ENCODE results near the gene ITPRIP. TPM values are rescaled to one million over a fixed set of nuclear protein-coding genes. Genes with fewer than 3 reads are reported as not detected.
A peak's percentile ranks its signal among the peaks of the same experiment; 100 is the strongest.

Gene ITPRIP
- total and polyA plus RNA-seq, 2 experiments from 2014 or later = 5.9 to 9.0 TPM

GRCh38 chr10:104303594-104304355 is 34.5 kb downstream of the ITPRIP start:
- Histone ChIP-seq H3K4me3 (no peak overlapping the region), H3K9me2 (replicated peaks; ENCODE audit: insufficient read depth) (no peaks in the 10 kb centered on the region), H3K27ac (no peak overlapping the region), H3K27me3 (no peaks in the 10 kb centered on the region), H3K4me1 (ENCODE audit: insufficient read depth) (peaks cover 12% of the 10 kb centered on the region), H3K79me2 (no peaks in the 10 kb centered on the region), H3K9me3 (ENCODE audit: low read depth) (no peaks in the 10 kb centered on the region), H3K36me3 (replicated peaks; ENCODE audit: insufficient read depth, low read depth) (no peaks in the 10 kb centered on the region), H4K20me1 (ENCODE audit: insufficient read depth, poor library complexity, severe bottlenecking) (no peaks in the 10 kb centered on the region), H3K4me2 (no peak overlapping the region), H2AFZ (no peak overlapping the region)
- TF ChIP-seq, protein P1, sequence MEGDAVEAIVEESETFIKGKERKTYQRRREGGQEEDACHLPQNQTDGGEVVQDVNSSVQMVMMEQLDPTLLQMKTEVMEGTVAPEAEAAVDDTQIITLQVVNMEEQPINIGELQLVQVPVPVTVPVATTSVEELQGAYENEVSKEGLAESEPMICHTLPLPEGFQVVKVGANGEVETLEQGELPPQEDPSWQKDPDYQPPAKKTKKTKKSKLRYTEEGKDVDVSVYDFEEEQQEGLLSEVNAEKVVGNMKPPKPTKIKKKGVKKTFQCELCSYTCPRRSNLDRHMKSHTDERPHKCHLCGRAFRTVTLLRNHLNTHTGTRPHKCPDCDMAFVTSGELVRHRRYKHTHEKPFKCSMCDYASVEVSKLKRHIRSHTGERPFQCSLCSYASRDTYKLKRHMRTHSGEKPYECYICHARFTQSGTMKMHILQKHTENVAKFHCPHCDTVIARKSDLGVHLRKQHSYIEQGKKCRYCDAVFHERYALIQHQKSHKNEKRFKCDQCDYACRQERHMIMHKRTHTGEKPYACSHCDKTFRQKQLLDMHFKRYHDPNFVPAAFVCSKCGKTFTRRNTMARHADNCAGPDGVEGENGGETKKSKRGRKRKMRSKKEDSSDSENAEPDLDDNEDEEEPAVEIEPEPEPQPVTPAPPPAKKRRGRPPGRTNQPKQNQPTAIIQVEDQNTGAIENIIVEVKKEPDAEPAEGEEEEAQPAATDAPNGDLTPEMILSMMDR (IDR thresholded peaks at IDR 0.05; ENCODE audit: poor library complexity) = no peak
- TF ChIP-seq EZH2phosphoT487 (IDR thresholded peaks at IDR 0.05; ENCODE audit: low read depth, severe bottlenecking, unreplicated experiment) (no peak), EZH2 (IDR thresholded peaks at IDR 0.05; ENCODE audit: borderline replicate concordance) (no peak)
- 48% methylated on average over 2 of the region's 2 CpGs for WGBS (ENCODE audit: low lambda C conversion rate, missing lambda C conversion rate)
- no peak for DNase-seq (ENCODE audit: low spot score)

DNA sequence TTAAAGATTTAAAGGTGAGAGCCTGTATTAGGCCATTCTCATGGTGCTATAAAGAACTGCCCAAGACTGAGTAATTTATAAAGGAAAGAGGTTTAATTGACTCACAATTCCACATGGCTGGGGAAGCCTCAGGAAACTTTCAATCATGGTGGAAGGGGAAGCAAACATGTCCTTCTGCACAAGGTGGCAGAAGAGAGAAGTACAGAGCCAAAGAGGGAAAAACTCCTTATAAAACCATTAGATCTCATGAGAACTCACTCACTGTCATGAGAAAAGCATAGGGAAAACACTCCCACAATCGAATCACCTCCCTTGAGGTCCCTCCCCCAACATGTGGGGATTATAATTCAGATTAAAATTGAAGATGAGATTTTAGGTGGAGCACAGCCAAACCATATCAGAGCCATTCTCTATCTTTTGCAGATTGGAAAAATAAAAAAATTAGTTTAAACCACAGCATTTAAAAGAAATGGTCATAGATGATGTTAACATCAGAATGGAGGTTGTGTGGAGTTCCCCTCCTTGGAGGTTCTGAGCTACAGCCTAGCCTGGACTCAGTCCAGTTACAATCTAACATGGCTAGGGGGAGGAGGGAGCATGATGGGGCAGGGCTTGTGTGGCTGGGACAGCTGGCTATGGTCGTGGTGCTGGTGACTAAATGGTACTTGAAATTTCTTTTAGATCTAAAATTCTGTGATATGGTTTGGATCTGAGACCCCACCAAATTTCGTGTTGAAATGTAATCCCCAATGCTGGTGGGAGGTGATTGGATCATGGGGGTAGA is 36.2 kb downstream of the ITPRIP start:
- Histone ChIP-seq H3K4me2 (no peak overlapping the region), H3K9me3 (ENCODE audit: low read depth) (no peaks in the 10 kb centered on the region), H3K79me2 (no peaks in the 10 kb centered on the region), H2AFZ (no peak overlapping the region), H3K4me3 (no peak overlapping the region), H4K20me1 (ENCODE audit: insufficient read depth, poor library complexity, severe bottlenecking) (no peaks in the 10 kb centered on the region), H3K36me3 (replicated peaks; ENCODE audit: insufficient read depth, low read depth) (no peaks in the 10 kb centered on the region), H3K9me2 (replicated peaks; ENCODE audit: insufficient read depth) (no peaks in the 10 kb centered on the region), H3K4me1 (ENCODE audit: insufficient read depth) (peaks cover 12% of the 10 kb centered on the region), H3K27me3 (no peaks in the 10 kb centered on the region), H3K27ac (no peak overlapping the region)
- WGBS (ENCODE audit: low lambda C conversion rate, missing lambda C conversion rate) = 83% methylated on average over 3 of the region's 3 CpGs
- no peak for DNase-seq (ENCODE audit: low spot score)
- TF ChIP-seq, protein P1 (IDR thresholded peaks at IDR 0.05; ENCODE audit: poor library complexity) = no peak
- no peak for TF ChIP-seq EZH2phosphoT487 (IDR thresholded peaks at IDR 0.05; ENCODE audit: low read depth, severe bottlenecking, unreplicated experiment)
- no peak for TF ChIP-seq EZH2 (IDR thresholded peaks at IDR 0.05; ENCODE audit: borderline replicate concordance)

DNA sequence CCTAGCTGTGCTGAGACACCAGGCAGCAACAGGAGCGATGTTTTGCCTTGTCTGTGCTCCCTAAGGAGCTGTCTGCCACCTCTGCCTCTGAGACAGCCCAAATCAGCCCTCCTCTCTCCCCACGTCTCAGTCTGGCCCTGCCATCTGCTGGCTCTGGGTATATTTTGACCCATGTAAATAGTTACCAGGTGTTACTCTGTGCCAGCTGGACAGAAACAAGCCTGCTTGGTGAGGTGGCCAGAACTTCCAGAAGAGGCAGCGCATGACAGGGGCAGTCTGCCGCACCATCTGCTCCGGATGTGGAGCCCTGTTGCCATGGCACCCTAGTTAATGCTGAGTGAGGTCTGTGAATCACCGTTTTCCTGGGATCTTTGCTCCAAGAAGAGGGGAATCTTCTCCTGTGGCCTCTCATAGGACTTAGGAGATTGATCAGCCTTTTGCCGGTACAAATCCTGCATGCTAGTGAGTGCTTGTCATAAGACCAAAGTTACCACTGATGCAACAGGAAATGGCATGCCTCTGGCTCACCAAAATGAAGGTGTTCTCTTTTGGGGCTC is 37.5 kb downstream of the ITPRIP start:
- TF ChIP-seq, protein P1 (IDR thresholded peaks at IDR 0.05; ENCODE audit: poor library complexity) = no peak
- no peak for TF ChIP-seq EZH2 (IDR thresholded peaks at IDR 0.05; ENCODE audit: borderline replicate concordance)
- no peak for TF ChIP-seq EZH2phosphoT487 (IDR thresholded peaks at IDR 0.05; ENCODE audit: low read depth, severe bottlenecking, unreplicated experiment)
- peak; percentile 67 for DNase-seq (ENCODE audit: low spot score)
- Histone ChIP-seq H3K27ac (peak overlapping the region; percentile 75), H3K9me2 (replicated peaks; ENCODE audit: insufficient read depth) (no peaks in the 10 kb centered on the region), H3K36me3 (replicated peaks; ENCODE audit: insufficient read depth, low read depth) (no peaks in the 10 kb centered on the region), H2AFZ (no peak overlapping the region), H3K79me2 (no peaks in the 10 kb centered on the region), H3K4me2 (peak overlapping the region; percentile 38), H3K9me3 (ENCODE audit: low read depth) (no peaks in the 10 kb centered on the region), H3K4me3 (no peak overlapping the region), H4K20me1 (ENCODE audit: insufficient read depth, poor library complexity, severe bottlenecking) (no peaks in the 10 kb centered on the region), H3K4me1 (ENCODE audit: insufficient read depth) (peaks cover 12% of the 10 kb centered on the region), H3K27me3 (no peaks in the 10 kb centered on the region)
- WGBS (ENCODE audit: low lambda C conversion rate, missing lambda C conversion rate) = 60% methylated on average over 7 of the region's 7 CpGs
